Measurements from ENCODE around the gene RAD9A. TPM values are rescaled to one million over a fixed set of nuclear protein-coding genes. Genes with fewer than 3 reads are reported as not detected.

The RAD9A gene
- total and polyA plus RNA-seq, 9 of the 15 experiments (the other 6 are each of a cell fraction or from before 2014, with no cell fraction given): 1.4 to 41.2 (median 16.1) TPM

GRCh38 chr11:67353317-67354074 lies 38.3 kb upstream of the RAD9A start, which contains the start of gene POLD4 (continued):
- TF ChIP-seq ZNF143 (CRISPR knock-in tag; IDR thresholded peaks at IDR 0.05) (no peak), ZNF282 (CRISPR knock-in tag; IDR thresholded peaks at IDR 0.05) (no peak), SMAD1 (IDR thresholded peaks at IDR 0.05; ENCODE audit: low read depth, low read length, partially characterized antibody) (peak; percentile 73), ZNF23 (CRISPR knock-in tag; IDR thresholded peaks at IDR 0.05) (no peak), SRF (CRISPR knock-in tag; IDR thresholded peaks at IDR 0.05) (peak in 1 of 2 experiments; percentile 82; a peak in 1 of 4 replicates), SAFB (IDR thresholded peaks at IDR 0.05; ENCODE audit: borderline replicate concordance, low read depth, low read length) (no peak), UBTF (IDR thresholded peaks at IDR 0.05; ENCODE audit: borderline replicate concordance in 1 of 2, low read depth in 2 of 2, low read length in 2 of 2) (peak in 1 of 2 experiments; percentile 28; a peak in 1 of 4 replicates), CBFA2T2 (conservative IDR thresholded peaks at IDR 0.05) (no peak), ARID4B (CRISPR knock-in tag; IDR thresholded peaks at IDR 0.05) (peak; percentile 12; the same call in 1 of the 2 replicates), TBP (optimal IDR thresholded peaks at IDR 0.05; ENCODE audit: low read depth, low read length) (peak; percentile 45), SMARCE1 (IDR thresholded peaks at IDR 0.05) (0 out of 2 replicates have a peak, but pooled peaks have one; percentile 38), NFRKB (IDR thresholded peaks at IDR 0.05; ENCODE audit: low read depth) (peak; percentile 43; the same call in 1 of the 2 replicates), GTF2E2 (tag; IDR thresholded peaks at IDR 0.05) (no peak), ESRRA (IDR thresholded peaks at IDR 0.05; ENCODE audit: borderline replicate concordance, low read depth) (0 out of 2 replicates have a peak, but pooled peaks have one; percentile 20), PHF20 (IDR thresholded peaks at IDR 0.05; ENCODE audit: partially characterized antibody) (peak; percentile 21), ASH1L (IDR thresholded peaks at IDR 0.05; ENCODE audit: borderline replicate concordance, low read depth, partially characterized antibody) (peak; percentile 80), ZEB2 (IDR thresholded peaks at IDR 0.05) (no peak), SMAD3 (CRISPR knock-in tag; conservative IDR thresholded peaks at IDR 0.05) (no peak), ZNF778 (CRISPR knock-in tag; IDR thresholded peaks at IDR 0.05) (no peak), U2AF2 (optimal IDR thresholded peaks at IDR 0.05; ENCODE audit: low read depth, low read length) (no peak), ZNF449 (CRISPR knock-in tag; IDR thresholded peaks at IDR 0.05) (no peak)
